ENCODE data around the gene TPM3. TPM values are rescaled to one million over a fixed set of nuclear protein-coding genes. Genes with fewer than 3 reads are reported as not detected.
A peak's percentile ranks its signal among the peaks of the same experiment; 100 is the strongest.
"Not testable (repeated sequence)": the region's sequence is repeated elsewhere in the genome, so short reads cannot be mapped to it uniquely, and the experiment has no call there.

Gene TPM3
- total and polyA plus RNA-seq, 2 experiments from 2014 or later = 120 to 139 TPM

- TF ChIP-seq, protein P1, sequence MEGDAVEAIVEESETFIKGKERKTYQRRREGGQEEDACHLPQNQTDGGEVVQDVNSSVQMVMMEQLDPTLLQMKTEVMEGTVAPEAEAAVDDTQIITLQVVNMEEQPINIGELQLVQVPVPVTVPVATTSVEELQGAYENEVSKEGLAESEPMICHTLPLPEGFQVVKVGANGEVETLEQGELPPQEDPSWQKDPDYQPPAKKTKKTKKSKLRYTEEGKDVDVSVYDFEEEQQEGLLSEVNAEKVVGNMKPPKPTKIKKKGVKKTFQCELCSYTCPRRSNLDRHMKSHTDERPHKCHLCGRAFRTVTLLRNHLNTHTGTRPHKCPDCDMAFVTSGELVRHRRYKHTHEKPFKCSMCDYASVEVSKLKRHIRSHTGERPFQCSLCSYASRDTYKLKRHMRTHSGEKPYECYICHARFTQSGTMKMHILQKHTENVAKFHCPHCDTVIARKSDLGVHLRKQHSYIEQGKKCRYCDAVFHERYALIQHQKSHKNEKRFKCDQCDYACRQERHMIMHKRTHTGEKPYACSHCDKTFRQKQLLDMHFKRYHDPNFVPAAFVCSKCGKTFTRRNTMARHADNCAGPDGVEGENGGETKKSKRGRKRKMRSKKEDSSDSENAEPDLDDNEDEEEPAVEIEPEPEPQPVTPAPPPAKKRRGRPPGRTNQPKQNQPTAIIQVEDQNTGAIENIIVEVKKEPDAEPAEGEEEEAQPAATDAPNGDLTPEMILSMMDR (IDR thresholded peaks at IDR 0.05; ENCODE audit: low read depth, low read length) = no peak
- Histone ChIP-seq H3K27ac (no peak overlapping the region), H3K4me3 (no peak overlapping the region), H3K9me3 (ENCODE audit: low read depth) (no peaks in the 10 kb centered on the region), H3K36me3 (peaks cover 5% of the 10 kb centered on the region), H3K4me1 (ENCODE audit: low read depth) (no peaks in the 10 kb centered on the region), H3K27me3 (no peaks in the 10 kb centered on the region)
- DNase-seq (ENCODE audit: low read depth in 1 of 2, low spot score in 1 of 2) = no peak
Observed at GRCh38 chr1:154154053-154154452, 37.8 kb downstream of the TPM3 start.

GRCh38 chr1:154151311-154151710, 40.6 kb downstream of the TPM3 start:
- no peaks in the 10 kb centered on the region for H3K27me3 ChIP-seq
- H3K4me1 ChIP-seq (ENCODE audit: low read depth) = no peaks in the 10 kb centered on the region
- no peaks in the 10 kb centered on the region for H3K9me3 ChIP-seq (ENCODE audit: low read depth)
- H3K4me3 ChIP-seq = no peak overlapping the region
- peaks cover 5% of the 10 kb centered on the region for H3K36me3 ChIP-seq
- no peak overlapping the region for H3K27ac ChIP-seq
- peak in 1 of 2 donors; percentile 56 for DNase-seq (ENCODE audit: low read depth in 1 of 2, low spot score in 1 of 2)
- TF ChIP-seq, protein P1 (IDR thresholded peaks at IDR 0.05; ENCODE audit: low read depth, low read length) = no peak

DNA sequence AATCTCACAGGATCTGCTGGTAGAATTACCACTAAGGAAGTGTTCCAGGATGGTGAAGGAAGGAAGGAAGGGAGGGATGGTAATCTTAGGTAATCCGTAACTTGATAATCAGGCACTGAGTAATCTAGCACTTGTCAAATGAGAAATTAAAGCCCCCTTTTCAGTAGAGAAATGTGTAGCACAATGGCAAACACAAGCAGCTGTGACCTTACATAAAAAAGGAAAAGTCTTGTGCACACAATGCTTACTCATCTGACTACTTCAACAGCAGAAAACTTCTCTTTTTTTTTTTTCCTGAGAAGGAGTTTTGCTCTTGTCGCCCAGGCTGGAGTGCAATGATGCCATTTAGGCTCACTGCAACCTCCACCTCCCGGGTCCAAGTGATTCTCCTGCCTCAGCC, 43.1 kb downstream of the TPM3 start:
- no peaks in the 10 kb centered on the region for H3K9me3 ChIP-seq (ENCODE audit: low read depth)
- no peak for DNase-seq (ENCODE audit: low read depth in 1 of 2, low spot score in 1 of 2)
- no peaks in the 10 kb centered on the region for H3K36me3 ChIP-seq
- TF ChIP-seq, protein P1 (IDR thresholded peaks at IDR 0.05; ENCODE audit: low read depth, low read length) = no peak
- no peak overlapping the region for H3K4me3 ChIP-seq
- no peaks in the 10 kb centered on the region for H3K27me3 ChIP-seq
- no peak overlapping the region for H3K27ac ChIP-seq
- H3K4me1 ChIP-seq (ENCODE audit: low read depth) = no peaks in the 10 kb centered on the region

DNA sequence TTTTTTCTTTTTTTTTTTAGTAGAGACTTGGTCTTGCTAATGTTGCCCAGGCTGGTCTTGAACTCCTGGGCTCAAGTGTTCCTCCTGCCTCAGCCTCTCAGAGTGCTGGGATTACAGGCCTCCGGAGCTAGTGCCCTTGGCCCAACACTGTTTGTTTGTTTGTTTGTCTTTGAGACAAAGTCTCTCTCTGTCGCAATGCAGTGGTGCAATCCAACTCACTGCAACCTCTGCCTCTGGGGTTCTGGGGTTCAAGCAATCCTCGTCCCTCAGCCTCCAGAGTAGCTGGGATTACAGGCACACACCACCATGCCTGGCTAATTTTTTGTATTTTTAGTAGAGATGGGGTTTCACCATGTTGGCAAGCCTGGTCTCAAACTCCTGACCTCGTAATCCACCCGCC, 44.4 kb downstream of the TPM3 start:
- H3K9me3 ChIP-seq (ENCODE audit: low read depth); DNase-seq (ENCODE audit: low read depth in 1 of 2, low spot score in 1 of 2); H3K27ac ChIP-seq; H3K27me3 ChIP-seq; H3K4me1 ChIP-seq (ENCODE audit: low read depth); H3K36me3 ChIP-seq; H3K4me3 ChIP-seq: not testable (repeated sequence)

- Histone ChIP-seq H3K27ac (no peak overlapping the region), H3K4me3 (no peak overlapping the region), H3K36me3 (no peaks in the 10 kb centered on the region), H3K27me3 (no peaks in the 10 kb centered on the region), H3K4me1 (ENCODE audit: low read depth) (no peaks in the 10 kb centered on the region), H3K9me3 (ENCODE audit: low read depth) (no peaks in the 10 kb centered on the region)
- TF ChIP-seq, protein P1 (IDR thresholded peaks at IDR 0.05; ENCODE audit: low read depth, low read length) = peak; percentile 37
- no peak for DNase-seq (ENCODE audit: low read depth in 1 of 2, low spot score in 1 of 2)
Observed at GRCh38 chr1:154145986-154146385, 45.9 kb downstream of the TPM3 start.

- H3K36me3 ChIP-seq = no peaks in the 10 kb centered on the region
- H3K4me1 ChIP-seq (ENCODE audit: low read depth) = no peaks in the 10 kb centered on the region
- TF ChIP-seq, protein P1 (IDR thresholded peaks at IDR 0.05; ENCODE audit: low read depth, low read length) = no peak
- DNase-seq (ENCODE audit: low read depth in 1 of 2, low spot score in 1 of 2) = no peak
- no peak overlapping the region for H3K27ac ChIP-seq
- no peaks in the 10 kb centered on the region for H3K27me3 ChIP-seq
- H3K9me3 ChIP-seq (ENCODE audit: low read depth) = no peaks in the 10 kb centered on the region
- H3K4me3 ChIP-seq = no peak overlapping the region
Observed at GRCh38 chr1:154142358-154142757, 49.5 kb downstream of the TPM3 start.
